ENCODE measurements around the gene PHAX.
"Not testable (repeated sequence)": the region's sequence is repeated elsewhere in the genome, so short reads cannot be mapped to it uniquely, and the experiment has no call there.

PHAX gene

GRCh38 chr5:126600631-126601511 lies at the start of gene PHAX:
Gene PHAX (plus strand): TSS chr5:126600947. CDS start chr5:126600963, 16 bp downstream.
- Histone ChIP-seq H3K4me1 (ENCODE audit: control insufficient read depth, insufficient read depth, low read length) (0 out of 2 replicates have a peak, but pooled peaks cover 1% of the 10 kb centered on the region), H3K4me3 (ENCODE audit: low read length) (peak within 1 kb of the TSS; percentile 79), H3K36me3 (ENCODE audit: control insufficient read depth, insufficient read depth, low read length) (peaks cover 5% of the 10 kb centered on the region), H3K27me3 (ENCODE audit: control insufficient read depth, insufficient read depth, low read length) (no peaks in the 10 kb centered on the region), H3K9me3 (ENCODE audit: control insufficient read depth, insufficient read depth, low read length) (no peaks in the 10 kb centered on the region), H3K27ac (ENCODE audit: low read length) (no peak within 1 kb of the TSS)
- DNase-seq (ENCODE audit: low read depth, low spot score): no peak
- WGBS (ENCODE audit: insufficient coverage, insufficient read length): no CpG with 5 or more reads among the region's 79 CpGs

GRCh38 chr5:126552614-126553013 lies 48.1 kb upstream of the PHAX start:
- WGBS (ENCODE audit: insufficient coverage, insufficient read length): no CpG with 5 or more reads among the region's 2 CpGs
- no peak for DNase-seq (ENCODE audit: low read depth, low spot score)
- Histone ChIP-seq H3K9me3 (ENCODE audit: control insufficient read depth, insufficient read depth, low read length) (no peaks in the 10 kb centered on the region), H3K4me3 (ENCODE audit: low read length) (no peak overlapping the region), H3K4me1 (ENCODE audit: control insufficient read depth, insufficient read depth, low read length) (no peaks in the 10 kb centered on the region), H3K27me3 (ENCODE audit: control insufficient read depth, insufficient read depth, low read length) (no peaks in the 10 kb centered on the region), H3K27ac (ENCODE audit: low read length) (no peak overlapping the region), H3K36me3 (ENCODE audit: control insufficient read depth, insufficient read depth, low read length) (peaks cover 27% of the 10 kb centered on the region; the same call in 1 of the 2 replicates)

- H3K4me1 ChIP-seq (ENCODE audit: control insufficient read depth, insufficient read depth, low read length); H3K4me3 ChIP-seq (ENCODE audit: low read length); H3K9me3 ChIP-seq (ENCODE audit: control insufficient read depth, insufficient read depth, low read length); H3K27ac ChIP-seq (ENCODE audit: low read length); H3K27me3 ChIP-seq (ENCODE audit: control insufficient read depth, insufficient read depth, low read length); DNase-seq (ENCODE audit: low read depth, low spot score): not testable (repeated sequence)
- no CpG with 5 or more reads among the region's 9 CpGs for WGBS (ENCODE audit: insufficient coverage, insufficient read length)
- H3K36me3 ChIP-seq (ENCODE audit: control insufficient read depth, insufficient read depth, low read length): peaks cover 24% of the 10 kb centered on the region; the same call in 1 of the 2 replicates
These were observed 45.6 kb upstream of the PHAX start for GRCh38 chr5:126555101-126555500.

GRCh38 chr5:126561908-126562307 lies 38.8 kb upstream of the PHAX start:
- Histone ChIP-seq H3K9me3 (ENCODE audit: control insufficient read depth, insufficient read depth, low read length) (no peaks in the 10 kb centered on the region), H3K4me1 (ENCODE audit: control insufficient read depth, insufficient read depth, low read length) (no peaks in the 10 kb centered on the region), H3K27me3 (ENCODE audit: control insufficient read depth, insufficient read depth, low read length) (no peaks in the 10 kb centered on the region), H3K27ac (ENCODE audit: low read length) (no peak overlapping the region), H3K36me3 (ENCODE audit: control insufficient read depth, insufficient read depth, low read length) (peaks cover 6% of the 10 kb centered on the region; the same call in 1 of the 2 replicates), H3K4me3 (ENCODE audit: low read length) (no peak overlapping the region)
- no peak for DNase-seq (ENCODE audit: low read depth, low spot score)
- no CpG with 5 or more reads among the region's 1 CpG for WGBS (ENCODE audit: insufficient coverage, insufficient read length)

GRCh38 chr5:126562823-126563222 lies 37.9 kb upstream of the PHAX start:
- H3K27me3 ChIP-seq (ENCODE audit: control insufficient read depth, insufficient read depth, low read length): no peaks in the 10 kb centered on the region
- peaks cover 6% of the 10 kb centered on the region; the same call in 1 of the 2 replicates for H3K36me3 ChIP-seq (ENCODE audit: control insufficient read depth, insufficient read depth, low read length)
- no peak overlapping the region for H3K4me3 ChIP-seq (ENCODE audit: low read length)
- no peaks in the 10 kb centered on the region for H3K9me3 ChIP-seq (ENCODE audit: control insufficient read depth, insufficient read depth, low read length)
- H3K4me1 ChIP-seq (ENCODE audit: control insufficient read depth, insufficient read depth, low read length): no peaks in the 10 kb centered on the region
- H3K27ac ChIP-seq (ENCODE audit: low read length): no peak overlapping the region
- WGBS (ENCODE audit: insufficient coverage, insufficient read length): 100% methylated on average over 1 of the region's 2 CpGs
- no peak for DNase-seq (ENCODE audit: low read depth, low spot score)

GRCh38 chr5:126568206-126568755 lies 32.5 kb upstream of the PHAX start:
- no CpG with 5 or more reads among the region's 4 CpGs for WGBS (ENCODE audit: insufficient coverage, insufficient read length)
- Histone ChIP-seq H3K36me3 (ENCODE audit: control insufficient read depth, insufficient read depth, low read length) (peaks cover 13% of the 10 kb centered on the region; the same call in 1 of the 2 replicates), H3K4me3 (ENCODE audit: low read length) (no peak overlapping the region), H3K27ac (ENCODE audit: low read length) (no peak overlapping the region), H3K9me3 (ENCODE audit: control insufficient read depth, insufficient read depth, low read length) (no peaks in the 10 kb centered on the region), H3K27me3 (ENCODE audit: control insufficient read depth, insufficient read depth, low read length) (no peaks in the 10 kb centered on the region), H3K4me1 (ENCODE audit: control insufficient read depth, insufficient read depth, low read length) (no peaks in the 10 kb centered on the region)
- no peak for DNase-seq (ENCODE audit: low read depth, low spot score)

- Histone ChIP-seq H3K36me3 (ENCODE audit: control insufficient read depth, insufficient read depth, low read length) (peaks cover 28% of the 10 kb centered on the region; the same call in 1 of the 2 replicates), H3K4me1 (ENCODE audit: control insufficient read depth, insufficient read depth, low read length) (no peaks in the 10 kb centered on the region), H3K9me3 (ENCODE audit: control insufficient read depth, insufficient read depth, low read length) (no peaks in the 10 kb centered on the region), H3K4me3 (ENCODE audit: low read length) (no peak overlapping the region), H3K27me3 (ENCODE audit: control insufficient read depth, insufficient read depth, low read length) (no peaks in the 10 kb centered on the region), H3K27ac (ENCODE audit: low read length) (no peak overlapping the region)
- DNase-seq (ENCODE audit: low read depth, low spot score): no peak
- WGBS (ENCODE audit: insufficient coverage, insufficient read length): no CpG with 5 or more reads among the region's 10 CpGs
These were observed 25.1 kb upstream of the PHAX start for GRCh38 chr5:126575644-126576043.

- no CpG with 5 or more reads among the region's 5 CpGs for WGBS (ENCODE audit: insufficient coverage, insufficient read length)
- H3K9me3 ChIP-seq (ENCODE audit: control insufficient read depth, insufficient read depth, low read length): no peaks in the 10 kb centered on the region
- no peaks in the 10 kb centered on the region for H3K27me3 ChIP-seq (ENCODE audit: control insufficient read depth, insufficient read depth, low read length)
- DNase-seq (ENCODE audit: low read depth, low spot score): no peak
- no peaks in the 10 kb centered on the region for H3K4me1 ChIP-seq (ENCODE audit: control insufficient read depth, insufficient read depth, low read length)
- H3K27ac ChIP-seq (ENCODE audit: low read length): no peak overlapping the region
- peaks cover 28% of the 10 kb centered on the region; the same call in 1 of the 2 replicates for H3K36me3 ChIP-seq (ENCODE audit: control insufficient read depth, insufficient read depth, low read length)
- no peak overlapping the region for H3K4me3 ChIP-seq (ENCODE audit: low read length)
These were observed 23.8 kb upstream of the PHAX start for GRCh38 chr5:126576974-126577373.

- Histone ChIP-seq H3K4me3 (ENCODE audit: low read length) (no peak overlapping the region), H3K4me1 (ENCODE audit: control insufficient read depth, insufficient read depth, low read length) (no peaks in the 10 kb centered on the region), H3K9me3 (ENCODE audit: control insufficient read depth, insufficient read depth, low read length) (no peaks in the 10 kb centered on the region), H3K27ac (ENCODE audit: low read length) (no peak overlapping the region), H3K36me3 (ENCODE audit: control insufficient read depth, insufficient read depth, low read length) (peaks cover 28% of the 10 kb centered on the region; the same call in 1 of the 2 replicates), H3K27me3 (ENCODE audit: control insufficient read depth, insufficient read depth, low read length) (no peaks in the 10 kb centered on the region)
- no peak for DNase-seq (ENCODE audit: low read depth, low spot score)
- no CpG with 5 or more reads among the region's 5 CpGs for WGBS (ENCODE audit: insufficient coverage, insufficient read length)
These were observed 23.3 kb upstream of the PHAX start for GRCh38 chr5:126577415-126577814.

GRCh38 chr5:126579716-126580115 lies 21.0 kb upstream of the PHAX start:
- WGBS (ENCODE audit: insufficient coverage, insufficient read length): no CpG with 5 or more reads among the region's 2 CpGs
- no peak overlapping the region for H3K27ac ChIP-seq (ENCODE audit: low read length)
- no peak for DNase-seq (ENCODE audit: low read depth, low spot score)
- peaks cover 27% of the 10 kb centered on the region; the same call in 1 of the 2 replicates for H3K36me3 ChIP-seq (ENCODE audit: control insufficient read depth, insufficient read depth, low read length)
- H3K27me3 ChIP-seq (ENCODE audit: control insufficient read depth, insufficient read depth, low read length): no peaks in the 10 kb centered on the region
- H3K4me1 ChIP-seq (ENCODE audit: control insufficient read depth, insufficient read depth, low read length): no peaks in the 10 kb centered on the region
- H3K4me3 ChIP-seq (ENCODE audit: low read length): no peak overlapping the region
- no peaks in the 10 kb centered on the region for H3K9me3 ChIP-seq (ENCODE audit: control insufficient read depth, insufficient read depth, low read length)
